HCT116 (cell line): ENCODE measurements around the gene ARHGAP40. TPM values are rescaled to one million over a fixed set of nuclear protein-coding genes. Genes with fewer than 3 reads are reported as not detected.

Experiments used
- ATAC-seq: fragments of 200-7000 bp; cut with Tn5 transposase; 2 replicates; pipeline ENCODE4 v1.9.1; 2020; ENCODE audit warnings: mild to moderate bottlenecking, moderate library complexity
- BruUV-seq: library from RNA; stranded (reverse); fragments of 400-500 nt; replicated peaks from 2 replicates; lab custom pipeline; 2021; lab: Mats Ljungman, UMichigan
- CTCF ChIA-PET: fragments of 300-600 bp; sonication (Branson Sonifier 250); formaldehyde crosslinking; loops from one replicate; lab custom pipeline; 2021; ENCODE audit warnings: antibody characterized with exemption; lab: Charles Lee
- POLR2A ChIA-PET: fragments of 300-600, 350-600 bp; sonication (Branson Sonifier 250); formaldehyde crosslinking; loops from one replicate; lab custom pipeline; 2021; ENCODE audit warnings: antibody characterized with exemption; lab: Charles Lee
- RAD21 ChIA-PET, 2 experiments: fragments of 300-600 bp; sonication (Branson Sonifier 250); formaldehyde crosslinking; loops; one replicate each; lab custom pipeline; 2023; ENCODE audit warnings: low total read pairs in 2 of 2; ENCODE audit not compliant: uncharacterized antibody in 2 of 2, unreplicated experiment in 2 of 2, low non-redundant PET in 1 of 2; lab: Charles Lee
- DNase-seq: peaks from one replicate; pipeline ENCODE4 v3.0.0-alpha.2; 2010; ENCODE audit warnings: low read depth, low spot score
- H2AFZ ChIP-seq: fragments of 200-600 bp; shearing (Covaris generic), sonication (generic); 2 replicates; pipeline ENCODE4 v1.6.1; 2017; ENCODE audit warnings: low read depth, mixed run types, mixed read lengths, antibody characterized with exemption, low read length; ENCODE audit not compliant: poor library complexity, severe bottlenecking
- H3K27ac ChIP-seq: 2 replicates; pipeline ENCODE4 v1.5.1; 2012; ENCODE audit warnings: low read depth, low read length
- H3K27me3 ChIP-seq: fragments of 200-600 bp; sonication (generic); 2 replicates; pipeline ENCODE4 v1.6.1; 2016; ENCODE audit warnings: mixed run types, low read length, mixed read lengths; ENCODE audit not compliant: insufficient read depth
- H3K36me3 ChIP-seq, 2 experiments: fragments of 200-500 bp in 1 of 2; fragments of 200-600 bp in 1 of 2; sonication (Bioruptor generic) in 1 of 2; sonication (generic) in 1 of 2; 2 replicates each; pipeline versions ENCODE4 v1.5.1 to v1.6.1; 2014 to 2016; ENCODE audit warnings: low read length in 2 of 2, inconsistent platforms in 1 of 2, mixed read lengths in 1 of 2, mixed run types in 1 of 2; ENCODE audit not compliant: insufficient read depth in 2 of 2, control insufficient read depth in 1 of 2
- H3K4me1 ChIP-seq, 2 experiments: fragments of 200-600 bp in 1 of 2; sonication (generic) in 1 of 2; 2 replicates each; pipeline versions ENCODE4 v1.5.1 to v1.6.1; 2012 to 2017; ENCODE audit warnings: low read length in 2 of 2, inconsistent platforms in 1 of 2, mild to moderate bottlenecking in 1 of 2, mixed read lengths in 1 of 2, mixed run types in 1 of 2, moderate library complexity in 1 of 2; ENCODE audit not compliant: insufficient read depth in 2 of 2, control insufficient read depth in 1 of 2
- H3K4me2 ChIP-seq: fragments of 200-600 bp; sonication (generic); 2 replicates; pipeline ENCODE4 v1.6.1; 2017; ENCODE audit warnings: mixed run types, low read length, mixed read lengths
- H3K4me3 ChIP-seq, 2 experiments: fragments of 200-600 bp in 1 of 2; sonication (generic) in 1 of 2; replicated peaks in 1 of 2; 2 replicates each; pipeline ENCODE4 v1.5.1; 2011 to 2016; ENCODE audit warnings: low read length in 2 of 2, control low read depth in 1 of 2, low read depth in 1 of 2, mild to moderate bottlenecking in 1 of 2, mixed read lengths in 1 of 2, mixed run types in 1 of 2
- H3K79me2 ChIP-seq: fragments of 200-600 bp; sonication (generic); 2 replicates; pipeline ENCODE4 v1.6.1; 2017; ENCODE audit warnings: mild to moderate bottlenecking, mixed run types, low read length, moderate library complexity, mixed read lengths; ENCODE audit not compliant: insufficient read depth
- H3K9ac ChIP-seq: fragments of 200-600 bp; sonication (generic); 2 replicates; pipeline ENCODE4 v1.6.1; 2016; ENCODE audit warnings: low read length, mixed read lengths
- H3K9me2 ChIP-seq: fragments of 200-600 bp; sonication (generic), shearing (Covaris generic); 2 replicates; pipeline ENCODE4 v1.6.1; 2017; ENCODE audit warnings: mixed run types, mild to moderate bottlenecking, moderate library complexity; ENCODE audit not compliant: insufficient read depth
- H3K9me3 ChIP-seq, 2 experiments: fragments of 200-500 bp in 1 of 2; fragments of 200-600 bp in 1 of 2; sonication (Bioruptor generic) in 1 of 2; sonication (generic) in 1 of 2; 2 replicates each; pipeline ENCODE4 v1.6.1; 2014 to 2017; ENCODE audit warnings: low read length in 2 of 2, mixed read lengths in 2 of 2, inconsistent platforms in 1 of 2, low read depth in 1 of 2, mild to moderate bottlenecking in 1 of 2, mixed run types in 1 of 2, moderate library complexity in 1 of 2; ENCODE audit not compliant: control insufficient read depth in 1 of 2, insufficient read depth in 1 of 2
- H4K20me1 ChIP-seq: fragments of 200-600 bp; sonication (generic), shearing (Covaris generic); 2 replicates; pipeline ENCODE4 v1.6.1; 2017; ENCODE audit warnings: mixed run types, mild to moderate bottlenecking, moderate library complexity; ENCODE audit not compliant: insufficient read depth
- ATF3 ChIP-seq: IDR thresholded peaks from 2 replicates; pipeline ENCODE4 v1.6.1; 2012
- CBX3 ChIP-seq: IDR thresholded peaks from 2 replicates; pipeline ENCODE4 v1.6.1; 2012; ENCODE audit warnings: low read depth
- CEBPB ChIP-seq: IDR thresholded peaks from 2 replicates; pipeline ENCODE4 v1.6.1; 2012; ENCODE audit warnings: low read depth
- CTCF ChIP-seq, 3 experiments: fragments of 200-600 bp in 1 of 3; sonication (generic) in 1 of 3; IDR thresholded peaks in 2 of 3; conservative IDR thresholded peaks in 1 of 3; 2 replicates each; pipeline ENCODE4 v1.5.1; 2012 to 2017; ENCODE audit warnings: low read depth in 2 of 3, low read length in 2 of 3, antibody characterized with exemption in 1 of 3, borderline replicate concordance in 1 of 3, control low read depth in 1 of 3, mild to moderate bottlenecking in 1 of 3, mixed read lengths in 1 of 3, mixed run types in 1 of 3, moderate library complexity in 1 of 3; ENCODE audit not compliant: insufficient read depth in 1 of 3
- EGR1 ChIP-seq: IDR thresholded peaks from 2 replicates; pipeline ENCODE4 v1.6.1; 2012; ENCODE audit warnings: low read depth
- ELF1 ChIP-seq: IDR thresholded peaks from 2 replicates; pipeline ENCODE4 v1.6.1; 2012; ENCODE audit warnings: low read depth, borderline replicate concordance
- EZH2 ChIP-seq: fragments of 200-600 bp; sonication (generic); IDR thresholded peaks from 2 replicates; pipeline ENCODE4 v1.6.1; 2017; ENCODE audit warnings: antibody characterized with exemption, mixed run types
- EZH2phosphoT487 ChIP-seq: fragments of 200-600 bp; IDR thresholded peaks from 2 replicates; pipeline ENCODE4 v1.6.1; 2018; ENCODE audit warnings: antibody characterized with exemption, borderline replicate concordance
- POLR2A ChIP-seq: IDR thresholded peaks from 2 replicates; pipeline ENCODE4 v1.7.0; 2011; ENCODE audit warnings: borderline replicate concordance; ENCODE audit not compliant: insufficient read depth, insufficient read length; ENCODE audit errors: extremely low read depth
- POLR2AphosphoS5 ChIP-seq: IDR thresholded peaks from 2 replicates; pipeline ENCODE4 v1.6.1; 2011; ENCODE audit warnings: mild to moderate bottlenecking, low read depth, low read length, moderate library complexity
- RAD21 ChIP-seq: IDR thresholded peaks from 2 replicates; pipeline ENCODE4 v1.6.1; 2012; ENCODE audit warnings: low read depth, mild to moderate bottlenecking
- SIN3A ChIP-seq: IDR thresholded peaks from 2 replicates; pipeline ENCODE4 v1.6.1; 2012; ENCODE audit warnings: low read depth
- ZBTB33 ChIP-seq: IDR thresholded peaks from 2 replicates; pipeline ENCODE4 v1.6.1; 2011; ENCODE audit warnings: mild to moderate bottlenecking, low read length, moderate library complexity; ENCODE audit not compliant: insufficient replicate concordance; ENCODE audit errors: extremely low read depth
- ZFX ChIP-seq: fragments of 450-650 bp; IDR thresholded peaks from 2 replicates; pipeline ENCODE4 v1.6.1; 2017
- intact Hi-C: fragments of 100-400 bp; cut with micrococcal nuclease; formaldehyde crosslinking; loops from 2 replicates; pipeline ENCODE4 v1.10.0; 2022
- total RNA-seq: library from RNA; stranded (reverse); gene quantifications from one replicate; pipeline ENCODE4 v1.2.1, GENCODE V29; 2021; ENCODE audit not compliant: unreplicated experiment

Gene ARHGAP40
- total RNA-seq, 1 experiment from 2014 or later: 3.4 TPM

GRCh38 chr20:38631155-38632022 lies 29.8 kb downstream of the ARHGAP40 start:
- no peaks in the 10 kb centered on the region for H3K9me2 ChIP-seq
- CTCF ChIA-PET: no interaction called here
- H2AFZ ChIP-seq: no peak overlapping the region
- BruUV-seq: no TSS peak
- no peak overlapping the region for H3K4me3 ChIP-seq
- TF ChIP-seq ATF3 (no peak), POLR2A (no peak), CEBPB (no peak), CTCF (IDR thresholded peaks at IDR 0.05 in 2 of 3, conservative IDR thresholded peaks at IDR 0.05 in 1 of 3; ENCODE audit: borderline replicate concordance in 1 of 3, insufficient read depth in 1 of 3, low read depth in 2 of 3, low read length in 2 of 3) (no peak)
- intact Hi-C loops: no loop called here
- ATAC-seq (no peak), DNase-seq (no peak)
- H3K9me3 ChIP-seq: no peaks in the 10 kb centered on the region
- POLR2A ChIA-PET: interaction anchor here (0.7 to 1.2 kb wide), 4 partner anchors 148 to 341 kb away, joined by 3 to 4 read pairs (median 3); no protein-coding TSS in a partner anchor
- H3K9ac ChIP-seq: no peak overlapping the region
- H3K4me2 ChIP-seq: no peak overlapping the region
- no peaks in the 10 kb centered on the region for H3K79me2 ChIP-seq
- no peaks in the 10 kb centered on the region for H3K36me3 ChIP-seq
- H4K20me1 ChIP-seq: no peaks in the 10 kb centered on the region
- H3K27ac ChIP-seq: no peak overlapping the region
- RAD21 ChIA-PET: no interaction called here
- peaks cover 0 to 8% of the 10 kb centered on the region in 2 experiments; a peak in 1 of 4 replicates for H3K4me1 ChIP-seq
- H3K27me3 ChIP-seq: no peaks in the 10 kb centered on the region

- no peaks in the 10 kb centered on the region for H3K9me2 ChIP-seq
- POLR2A ChIA-PET: no interaction called here
- H3K9ac ChIP-seq: no peak overlapping the region
- no peak overlapping the region for H3K4me3 ChIP-seq
- H4K20me1 ChIP-seq: no peaks in the 10 kb centered on the region
- H3K4me1 ChIP-seq: peaks cover 0 to 7% of the 10 kb centered on the region in 2 experiments; a peak in 1 of 4 replicates
- H3K79me2 ChIP-seq: no peaks in the 10 kb centered on the region
- intact Hi-C loops: no loop called here
- no peaks in the 10 kb centered on the region for H3K27me3 ChIP-seq
- peak; percentile 44 for DNase-seq
- CTCF ChIA-PET: interaction anchor here (0.5 to 1.2 kb wide), 8 partner anchors 10 to 416 kb away, joined by 3 to 6 read pairs (median 3); partner anchors contain the start of gene DHX35
- H3K9me3 ChIP-seq: no peaks in the 10 kb centered on the region
- RAD21 ChIA-PET: no interaction called here
- H3K27ac ChIP-seq: no peak overlapping the region
- no TSS peak for BruUV-seq
- ATAC-seq: peak; percentile 98
- H3K4me2 ChIP-seq: no peak overlapping the region
- H3K36me3 ChIP-seq: no peaks in the 10 kb centered on the region
- no peak overlapping the region for H2AFZ ChIP-seq
- peak; percentile 59 for TF ChIP-seq RAD21
- TF ChIP-seq CEBPB: no peak
- no peak for TF ChIP-seq ZFX
- TF ChIP-seq ZBTB33: no peak
- no peak for TF ChIP-seq SIN3A
- TF ChIP-seq EZH2phosphoT487: no peak
- no peak for TF ChIP-seq ELF1
- TF ChIP-seq ATF3: no peak
- no peak for TF ChIP-seq EGR1
- TF ChIP-seq POLR2AphosphoS5: peak; percentile 21; the same call in 1 of the 2 replicates
- TF ChIP-seq EZH2: no peak
- TF ChIP-seq CBX3: no peak
These were observed 32.0 kb downstream of the ARHGAP40 start for GRCh38 chr20:38633577-38634093.
